ENCODE results near the gene VCX. TPM values are rescaled to one million over a fixed set of nuclear protein-coding genes. Genes with fewer than 3 reads are reported as not detected.
"Not testable (repeated sequence)": the region's sequence is repeated elsewhere in the genome, so short reads cannot be mapped to it uniquely, and the experiment has no call there.

Gene VCX
- not detected for total RNA-seq

GRCh38 chrX:7842871-7843270 lies at the start of gene VCX:
Gene VCX, plus strand, starts transcription at chrX:7843171. Its CDS starts 33 bp downstream, at chrX:7843204.
- not testable (repeated sequence) for TF ChIP-seq CTCF (IDR thresholded peaks at IDR 0.05; ENCODE audit: low read depth)

GRCh38 chrX:7798327-7798726 lies 44.6 kb upstream of the VCX start:
- no peak for TF ChIP-seq CTCF (IDR thresholded peaks at IDR 0.05; ENCODE audit: low read depth)

DNA sequence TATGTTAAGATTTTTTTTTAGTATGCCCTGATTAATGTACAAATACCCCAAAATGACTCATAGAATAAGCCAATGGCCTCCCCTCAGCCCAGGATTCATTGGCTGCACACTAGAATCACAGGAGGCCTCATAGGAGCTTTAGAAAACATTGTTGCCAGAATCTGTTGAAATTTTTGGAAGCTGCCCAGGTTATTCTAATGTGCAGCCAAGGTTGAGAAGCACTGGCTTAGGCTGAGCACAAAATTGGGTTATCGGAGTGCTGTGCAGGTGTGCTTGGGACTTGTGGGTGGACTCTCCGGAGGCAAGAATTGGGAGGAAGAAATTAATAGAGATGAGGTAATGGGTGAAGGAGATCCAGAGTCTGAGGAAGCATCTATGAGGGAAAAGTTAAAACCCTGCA lies 41.3 kb upstream of the VCX start:
- TF ChIP-seq CTCF (IDR thresholded peaks at IDR 0.05; ENCODE audit: low read depth), result no peak

GRCh38 chrX:7815166-7815805 lies 27.7 kb upstream of the VCX start:
- no peak for TF ChIP-seq CTCF (IDR thresholded peaks at IDR 0.05; ENCODE audit: low read depth)

GRCh38 chrX:7828594-7828993 lies 14.4 kb upstream of the VCX start:
- TF ChIP-seq CTCF (IDR thresholded peaks at IDR 0.05; ENCODE audit: low read depth), result no peak

GRCh38 chrX:7841084-7841805 lies 1.7 kb upstream of the VCX start:
- TF ChIP-seq CTCF (IDR thresholded peaks at IDR 0.05; ENCODE audit: low read depth), result no peak

- TF ChIP-seq CTCF (IDR thresholded peaks at IDR 0.05; ENCODE audit: low read depth), result no peak
Observed at GRCh38 chrX:7852166-7852565, 9.2 kb downstream of the VCX start.
